Measurements from ENCODE around the gene VTN.
A peak's percentile ranks its signal among the peaks of the same experiment; 100 is the strongest.

Gene VTN

GRCh38 chr17:28335959-28336871 is 33.9 kb downstream of the VTN start:
- peak; percentile 44 to 66 for DNase-seq
- TF ChIP-seq POLR2A (IDR thresholded peaks at IDR 0.05; ENCODE audit: low read length): peak; percentile 29
- TF ChIP-seq GATA1 (IDR thresholded peaks at IDR 0.05; ENCODE audit: low read depth, low read length): no peak

- DNase-seq: peak; percentile 99
- TF ChIP-seq POLR2A (IDR thresholded peaks at IDR 0.05; ENCODE audit: low read length): peak; percentile 67
- no peak for TF ChIP-seq GATA1 (IDR thresholded peaks at IDR 0.05; ENCODE audit: low read depth, low read length)
These were observed 34.7 kb downstream of the VTN start, which contains the start of the genes IFT20 and TNFAIP1 for GRCh38 chr17:28335201-28335958. IFT20 (minus strand) TSS chr17:28335472; CDS start chr17:28331985, 3,487 bp downstream. TNFAIP1 (plus strand) TSS chr17:28335761; CDS start chr17:28339522, 3,761 bp downstream.

GRCh38 chr17:28334666-28335200 is 35.4 kb downstream of the VTN start:
- DNase-seq: peak in 1 of 2 experiments; percentile 58
- TF ChIP-seq POLR2A (IDR thresholded peaks at IDR 0.05; ENCODE audit: low read length): no peak
- TF ChIP-seq GATA1 (IDR thresholded peaks at IDR 0.05; ENCODE audit: low read depth, low read length): no peak

GRCh38 chr17:28334171-28334570 is 35.9 kb downstream of the VTN start:
- DNase-seq: peak in 1 of 2 experiments; percentile 44

GRCh38 chr17:28333083-28333746 is 36.9 kb downstream of the VTN start:
- DNase-seq: no peak
- TF ChIP-seq GATA1 (IDR thresholded peaks at IDR 0.05; ENCODE audit: low read depth, low read length) (no peak), POLR2A (IDR thresholded peaks at IDR 0.05; ENCODE audit: low read length) (no peak)

More at GRCh38 chr17:28334171-28334570, 35.9 kb downstream of the VTN start:
- no peak for TF ChIP-seq GATA1 (IDR thresholded peaks at IDR 0.05; ENCODE audit: low read depth, low read length)
- no peak for TF ChIP-seq POLR2A (IDR thresholded peaks at IDR 0.05; ENCODE audit: low read length)

GRCh38 chr17:28331891-28332420 is 38.2 kb downstream of the VTN start:
- no peak for DNase-seq
- no peak for TF ChIP-seq POLR2A (IDR thresholded peaks at IDR 0.05; ENCODE audit: low read length)
- TF ChIP-seq GATA1 (IDR thresholded peaks at IDR 0.05; ENCODE audit: low read depth, low read length): no peak

- DNase-seq: no peak
- TF ChIP-seq POLR2A (IDR thresholded peaks at IDR 0.05; ENCODE audit: low read length) (no peak), GATA1 (IDR thresholded peaks at IDR 0.05; ENCODE audit: low read depth, low read length) (no peak)
These were observed 39.4 kb downstream of the VTN start for GRCh38 chr17:28330671-28331070.

GRCh38 chr17:28328325-28328724 is 41.8 kb downstream of the VTN start:
- TF ChIP-seq GATA1 (IDR thresholded peaks at IDR 0.05; ENCODE audit: low read depth, low read length) (no peak), POLR2A (IDR thresholded peaks at IDR 0.05; ENCODE audit: low read length) (no peak)
- DNase-seq: no peak

- no peak for DNase-seq
- no peak for TF ChIP-seq GATA1 (IDR thresholded peaks at IDR 0.05; ENCODE audit: low read depth, low read length)
- TF ChIP-seq POLR2A (IDR thresholded peaks at IDR 0.05; ENCODE audit: low read length): no peak
These were observed 42.4 kb downstream of the VTN start for GRCh38 chr17:28327709-28328108.

- TF ChIP-seq GATA1 (IDR thresholded peaks at IDR 0.05; ENCODE audit: low read depth, low read length) (no peak), POLR2A (IDR thresholded peaks at IDR 0.05; ENCODE audit: low read length) (no peak)
- DNase-seq: no peak
These were observed 43.0 kb downstream of the VTN start for GRCh38 chr17:28327031-28327607.

- DNase-seq: no peak
- no peak for TF ChIP-seq GATA1 (IDR thresholded peaks at IDR 0.05; ENCODE audit: low read depth, low read length)
- no peak for TF ChIP-seq POLR2A (IDR thresholded peaks at IDR 0.05; ENCODE audit: low read length)
These were observed 44.0 kb downstream of the VTN start for GRCh38 chr17:28326114-28326513.

- no peak for DNase-seq
- TF ChIP-seq POLR2A (IDR thresholded peaks at IDR 0.05; ENCODE audit: low read length): no peak
- TF ChIP-seq GATA1 (IDR thresholded peaks at IDR 0.05; ENCODE audit: low read depth, low read length): no peak
These were observed 44.9 kb downstream of the VTN start for GRCh38 chr17:28325211-28325610.

GRCh38 chr17:28324781-28325180 is 45.3 kb downstream of the VTN start:
- DNase-seq: no peak
- TF ChIP-seq GATA1 (IDR thresholded peaks at IDR 0.05; ENCODE audit: low read depth, low read length) (no peak), POLR2A (IDR thresholded peaks at IDR 0.05; ENCODE audit: low read length) (no peak)

Measured in erythroblast (primary cell).